NCI-H345 treated with DMSO at 0.1 percent for 48 hours (cell line): ENCODE measurements around the gene PSPH.

Experiments used
- DNase-seq: peaks from one replicate; lab custom pipeline; 2025; ENCODE audit not compliant: unreplicated experiment; lab: John Stamatoyannopoulos, UW

Gene PSPH

DNA sequence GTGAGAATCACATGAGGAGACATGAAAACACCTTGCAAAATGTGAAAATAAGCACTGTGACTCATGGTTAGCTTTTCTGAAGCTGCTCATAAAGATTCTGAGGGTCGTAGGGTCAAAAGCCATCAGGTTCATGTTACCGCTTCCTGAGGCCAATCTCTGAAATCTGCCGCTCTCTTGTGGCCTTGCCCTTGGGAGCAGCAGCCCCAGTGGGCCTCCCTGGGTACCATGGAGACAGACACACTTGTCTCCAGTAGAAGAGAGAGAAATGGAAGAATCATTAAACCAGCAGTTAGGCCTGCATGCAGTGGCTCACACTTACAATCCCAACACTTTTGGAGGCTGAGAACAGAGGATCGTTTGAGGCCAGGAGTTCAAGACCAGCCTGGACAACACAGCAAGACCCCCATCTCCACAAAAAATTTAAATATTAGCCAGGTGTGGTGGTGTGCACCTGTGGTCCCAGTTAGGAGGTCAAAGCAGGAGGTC, 44.0 kb downstream of the PSPH start:
- DNase-seq, result no peak

DNA sequence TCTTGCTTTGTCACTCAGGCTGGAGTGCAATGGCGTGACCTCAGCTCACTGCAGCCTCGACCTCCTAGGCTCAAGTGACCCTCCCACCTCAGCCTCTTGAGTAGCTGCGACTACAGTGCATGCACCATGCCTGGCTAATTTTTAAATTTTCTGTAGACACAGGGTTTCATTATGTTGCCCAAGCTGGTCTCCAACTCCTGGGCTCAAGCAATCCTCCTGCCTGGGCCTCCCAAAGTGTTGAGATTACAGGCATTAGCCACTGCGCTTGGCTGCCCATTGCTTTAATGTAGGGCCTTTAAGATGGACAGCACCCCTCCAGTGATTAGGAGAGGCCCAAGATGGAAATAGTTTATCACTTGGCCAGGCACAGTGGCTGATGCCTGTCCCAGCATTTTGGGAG, 47.5 kb downstream of the PSPH start:
- no peak for DNase-seq

- DNase-seq, result no peak
These were observed 54.3 kb downstream of the PSPH start for GRCh38 chr7:55996856-55997500.

GRCh38 chr7:55992346-55992745, 58.9 kb downstream of the PSPH start:
- DNase-seq, result no peak

DNA sequence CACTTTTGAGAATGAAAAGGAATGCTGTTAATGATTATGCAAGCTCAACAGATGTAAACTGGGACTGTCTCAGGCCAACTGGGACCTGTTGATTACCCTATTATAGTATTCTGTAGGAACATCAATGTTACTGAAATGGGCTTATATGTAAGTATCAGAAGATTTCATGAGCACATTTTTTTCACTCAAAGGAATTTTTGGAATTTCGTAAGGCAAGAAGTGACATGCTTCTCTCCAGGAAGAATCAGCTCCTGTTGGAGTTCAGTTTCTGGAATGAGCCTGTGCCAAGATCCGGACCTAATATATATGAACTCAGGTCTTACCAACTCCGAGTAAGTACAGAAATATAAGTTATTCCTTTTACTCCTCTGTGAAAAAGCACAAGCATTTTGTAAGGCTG, 67.7 kb downstream of the PSPH start:
- DNase-seq, result no peak

- no peak for DNase-seq
These were observed 71.0 kb downstream of the PSPH start for GRCh38 chr7:55980266-55980665.

- DNase-seq, result peak; percentile 54
These were observed 73.4 kb downstream of the PSPH start for GRCh38 chr7:55977831-55978230.

DNA sequence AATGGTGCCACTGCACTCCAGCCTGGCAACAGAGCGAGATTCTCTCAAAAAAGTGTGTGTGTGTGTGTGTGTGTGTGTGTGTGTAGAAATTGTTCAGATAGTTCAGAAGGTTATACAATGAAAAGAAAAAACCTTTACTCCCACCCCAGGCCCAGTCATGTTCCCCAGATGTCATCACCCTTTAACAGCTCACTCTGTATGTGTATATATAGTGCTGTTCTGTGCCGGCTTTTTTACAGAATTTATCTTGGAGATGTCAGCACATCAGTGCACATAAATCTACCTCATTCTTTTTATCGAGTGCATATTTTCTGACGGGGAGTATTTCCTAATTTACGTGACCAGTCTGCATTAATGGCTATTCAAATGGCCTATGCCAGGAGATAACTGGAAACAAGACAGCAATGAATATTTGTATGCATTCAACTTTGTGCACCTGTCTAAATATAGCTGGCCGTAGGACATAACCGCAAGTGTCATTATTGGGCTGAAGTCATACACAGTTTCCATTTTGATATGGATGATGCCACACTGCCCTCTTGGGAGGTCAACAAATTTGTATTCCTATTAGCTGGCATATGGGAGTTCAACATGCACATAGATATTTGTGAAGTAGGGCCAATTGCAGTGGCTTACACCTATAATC, 75.1 kb downstream of the PSPH start:
- no peak for DNase-seq

DNA sequence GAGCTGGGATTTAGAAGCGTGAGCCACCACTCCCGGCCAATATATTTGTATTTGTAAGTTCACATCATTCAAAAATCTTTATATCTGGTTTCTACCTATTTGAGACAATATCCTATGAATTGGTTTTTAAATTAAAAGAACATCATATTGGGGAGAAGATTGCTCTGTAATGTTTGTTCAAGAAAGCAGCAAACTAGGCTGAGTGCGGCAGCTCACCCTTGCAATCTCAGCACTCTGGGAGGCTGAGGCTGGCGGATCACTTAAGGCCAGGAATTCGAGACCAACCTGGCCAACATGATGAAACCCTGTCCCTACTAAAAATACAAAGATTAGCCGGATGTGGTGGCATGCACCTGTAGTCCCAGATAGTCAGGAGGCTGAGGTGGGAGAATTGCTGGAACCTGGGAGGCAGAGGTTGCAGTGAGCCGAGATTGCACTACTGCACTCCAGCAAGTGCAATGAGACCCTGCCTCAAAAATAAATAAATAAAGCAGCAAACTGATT, 77.4 kb downstream of the PSPH start:
- DNase-seq, result no peak

DNA sequence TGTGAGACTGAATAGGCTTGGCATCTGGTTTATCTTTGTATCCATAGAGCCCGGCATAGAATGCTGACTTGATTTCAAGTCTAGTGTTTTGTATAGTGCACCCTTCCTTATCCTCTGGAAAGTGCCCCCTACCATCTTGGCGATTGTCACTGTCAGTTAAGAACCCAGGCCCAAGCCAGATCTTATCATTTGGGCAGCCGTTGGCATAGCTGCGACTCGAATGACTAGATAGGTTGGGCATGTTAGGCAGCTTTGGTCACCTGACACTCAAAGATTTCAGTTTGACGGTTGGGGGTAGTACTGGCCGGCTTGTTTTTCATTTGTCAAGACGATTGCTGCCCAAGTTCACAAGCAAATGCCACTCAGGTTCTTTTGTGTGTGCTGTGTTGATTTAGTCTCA, 80.3 kb downstream of the PSPH start:
- DNase-seq, result peak; percentile 82

GRCh38 chr7:55970561-55970960, 80.7 kb downstream of the PSPH start:
- DNase-seq, result peak; percentile 68

GRCh38 chr7:55969391-55969790, 81.9 kb downstream of the PSPH start:
- DNase-seq, result no peak

GRCh38 chr7:55966851-55967250, 84.4 kb downstream of the PSPH start:
- no peak for DNase-seq

DNA sequence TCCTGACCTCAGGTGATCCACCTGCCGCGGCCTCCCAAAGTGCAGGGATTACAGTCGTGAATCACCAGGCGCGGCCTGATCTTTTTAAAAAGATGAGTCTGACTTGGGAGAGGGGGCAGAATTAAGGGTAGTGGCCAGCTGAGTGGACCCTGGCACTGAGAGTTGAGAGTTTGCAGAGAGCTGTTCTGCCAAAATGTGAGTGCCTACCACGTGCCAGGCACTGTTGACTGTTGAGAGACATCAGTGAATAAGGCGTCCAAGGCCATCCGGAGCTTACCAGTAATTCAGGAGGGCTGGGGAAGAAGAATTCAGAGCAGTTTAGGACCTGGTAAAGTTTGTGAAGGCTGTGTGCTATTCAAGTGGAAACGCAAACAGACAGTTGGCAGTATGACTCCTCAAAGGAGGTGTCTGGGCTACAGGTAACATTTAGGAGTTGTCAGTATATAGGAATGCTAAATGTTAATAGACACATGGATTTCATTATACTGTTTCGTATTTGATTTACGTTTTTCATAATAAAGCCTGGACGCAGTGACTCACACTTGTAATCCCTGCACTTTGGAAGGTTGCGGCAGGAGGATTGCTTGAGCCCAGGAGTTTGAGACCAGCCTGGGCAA, 85.3 kb downstream of the PSPH start:
- no peak for DNase-seq

- no peak for DNase-seq
These were observed 86.2 kb downstream of the PSPH start for GRCh38 chr7:55965100-55965470.

DNA sequence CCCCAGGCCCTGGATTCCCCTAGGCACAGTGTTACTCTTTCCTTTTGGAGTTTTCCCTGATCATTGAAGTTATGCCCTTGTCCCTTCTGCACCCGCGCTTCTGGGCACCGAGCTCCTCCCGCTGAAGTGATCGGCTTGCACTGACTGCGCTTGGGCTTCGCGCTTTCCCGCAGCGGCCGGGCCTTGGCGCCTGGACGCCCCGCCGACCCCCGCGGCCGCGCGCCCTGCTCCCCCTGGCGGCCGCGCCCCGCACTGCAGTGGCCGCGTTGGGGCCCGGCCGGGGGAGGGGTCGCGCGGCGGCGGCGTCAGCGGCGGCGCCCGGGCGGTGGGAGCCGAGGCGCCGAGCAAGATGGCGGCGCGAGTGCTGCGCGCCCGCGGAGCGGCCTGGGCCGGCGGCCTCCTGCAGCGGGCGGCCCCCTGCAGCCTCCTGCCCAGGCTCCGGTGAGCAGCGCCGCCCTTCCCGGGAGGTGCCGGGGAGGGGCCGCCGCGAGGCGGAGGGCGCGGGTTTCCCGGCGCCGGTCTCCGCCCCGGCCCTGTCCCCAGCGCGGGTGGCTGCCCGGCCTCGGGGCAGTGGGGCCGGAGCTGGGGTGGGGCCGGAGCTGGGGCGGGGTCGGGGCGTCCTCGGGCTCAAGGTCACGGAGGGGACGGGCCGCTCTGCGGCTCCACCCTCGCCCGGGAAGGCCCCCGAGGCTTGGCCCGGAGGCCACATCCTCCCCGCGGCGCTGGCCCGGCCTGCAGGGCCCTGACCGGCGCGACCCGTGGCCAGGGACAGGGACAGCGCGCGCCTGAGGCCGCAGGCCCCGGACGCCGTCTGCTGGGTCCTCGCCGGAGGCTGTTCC, 86.8 kb downstream of the PSPH start, which contains the start of gene NIPSNAP2:
NIPSNAP2 (plus strand) TSS at position 325 of the 839 bp plus-strand sequence; CDS start at position 350, 25 bp downstream.
- peak; percentile 53 for DNase-seq

GRCh38 chr7:55963584-55964168, 87.6 kb downstream of the PSPH start:
- DNase-seq, result no peak

GRCh38 chr7:55962014-55962413, 89.2 kb downstream of the PSPH start:
- no peak for DNase-seq
